Endodermal cell (in vitro differentiated cells): ENCODE data around the gene ETNPPL. TPM values are rescaled to one million over a fixed set of nuclear protein-coding genes. Genes with fewer than 3 reads are reported as not detected.

Experiments
- DNase-seq: peaks from one replicate; pipeline ENCODE4 v3.0.0-alpha.2; 2017
- H3K27ac ChIP-seq: 2 replicates; pipeline ENCODE4 v1.5.1; 2013; ENCODE audit warnings: mild to moderate bottlenecking, low read depth, low read length, moderate library complexity
- H3K27me3 ChIP-seq: 2 replicates; pipeline ENCODE4 v1.6.1; 2013; ENCODE audit warnings: mild to moderate bottlenecking, low read length, moderate library complexity; ENCODE audit not compliant: insufficient read depth, control insufficient read depth, poor library complexity, severe bottlenecking
- H3K36me3 ChIP-seq: 2 replicates; pipeline ENCODE4 v1.7.0; 2013; ENCODE audit warnings: mild to moderate bottlenecking, low read length, moderate library complexity; ENCODE audit not compliant: control insufficient read depth, insufficient read depth
- H3K4me1 ChIP-seq: one replicate; pipeline ENCODE4 v1.7.0; 2013; ENCODE audit warnings: low read length; ENCODE audit not compliant: control insufficient read depth, insufficient read depth
- H3K4me3 ChIP-seq: 2 replicates; pipeline ENCODE4 v1.5.1; 2013; ENCODE audit warnings: mild to moderate bottlenecking, low read length, moderate library complexity
- H3K9ac ChIP-seq: 2 replicates; pipeline ENCODE4 v1.6.1; 2013; ENCODE audit warnings: mild to moderate bottlenecking, low read length, moderate library complexity; ENCODE audit not compliant: poor library complexity, severe bottlenecking; ENCODE audit errors: extremely low read depth
- H3K9me3 ChIP-seq: 2 replicates; pipeline ENCODE4 v1.6.1; 2013; ENCODE audit warnings: mild to moderate bottlenecking, low read length, moderate library complexity; ENCODE audit not compliant: control insufficient read depth
- H3K27ac Mint-ChIP-seq: 2 replicates; pipeline ENCODE4 v1.8.0; 2020; ENCODE audit warnings: mixed read lengths
- H3K27me3 Mint-ChIP-seq: 2 replicates; pipeline ENCODE4 v1.8.0; 2021; ENCODE audit warnings: mild to moderate bottlenecking, mixed read lengths; ENCODE audit not compliant: insufficient read depth
- H3K36me3 Mint-ChIP-seq: 2 replicates; pipeline ENCODE4 v1.8.0; 2020; ENCODE audit warnings: low read depth, mixed read lengths
- H3K4me1 Mint-ChIP-seq: 2 replicates; pipeline ENCODE4 v1.8.0; 2020; ENCODE audit warnings: mixed read lengths
- H3K4me3 Mint-ChIP-seq: 2 replicates; pipeline ENCODE4 v1.8.0; 2020; ENCODE audit warnings: mild to moderate bottlenecking, moderate library complexity, mixed read lengths
- H3K9me3 Mint-ChIP-seq: 2 replicates; pipeline ENCODE4 v1.8.0; 2020; ENCODE audit warnings: mild to moderate bottlenecking, mixed read lengths
- WGBS, 2 experiments: methylation state at CpG; one replicate each; pipeline versions ENCODE4 v1.1.5 to v1.1.7; 2013; ENCODE audit warnings: missing lambda C conversion rate in 2 of 2, mixed read lengths in 1 of 2; ENCODE audit not compliant: insufficient coverage in 1 of 2, insufficient read length in 1 of 2; 5-methylcytosine and 5-hydroxymethylcytosine counted together
- total RNA-seq, 2 donors: library from RNA; stranded (reverse); fragmentation: NEBNext Ultra II Directional in 1 of 2; extraction: Animal tissue kit (Norgen Biotek cat#: 25700) in 1 of 2; gene quantifications; 2 replicates in 1 of 2; 3 replicates in 1 of 2; pipeline ENCODE4 v1.2.1, GENCODE V29; 2021
- TF ChIP-seq, protein P1 (sequence below): fragments of 200-600 bp; sonication (generic); conservative IDR thresholded peaks from 2 replicates; pipeline ENCODE4 v1.5.0; 2021; ENCODE audit warnings: antibody characterized with exemption, mild to moderate bottlenecking

ETNPPL gene
- total RNA-seq, 2 donors from 2014 or later: 9.6 to 13.2 TPM

DNA sequence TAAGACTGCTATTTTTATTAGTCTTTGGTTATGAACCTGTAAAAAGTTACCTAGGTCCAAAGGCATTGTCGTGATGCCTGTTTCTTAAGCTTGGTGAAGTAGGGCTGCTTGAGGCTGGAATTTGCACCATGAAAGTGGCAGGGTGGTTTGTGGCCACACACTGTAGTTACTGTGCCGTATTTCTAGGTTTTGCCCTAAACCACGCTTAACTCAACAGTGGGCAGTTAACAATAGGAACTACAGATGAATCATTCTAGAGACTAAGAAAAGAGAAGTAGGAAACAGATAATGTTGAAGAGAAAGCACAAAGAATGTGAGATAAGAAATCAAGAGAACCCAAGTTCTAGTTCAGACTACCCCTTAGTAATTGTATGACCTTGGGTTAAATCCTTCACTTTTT is 11.5 kb downstream of the ETNPPL start:
- Mint-ChIP-seq H3K27me3 (no peaks in the 10 kb centered on the region), H3K4me3 (no peak overlapping the region)

DNA sequence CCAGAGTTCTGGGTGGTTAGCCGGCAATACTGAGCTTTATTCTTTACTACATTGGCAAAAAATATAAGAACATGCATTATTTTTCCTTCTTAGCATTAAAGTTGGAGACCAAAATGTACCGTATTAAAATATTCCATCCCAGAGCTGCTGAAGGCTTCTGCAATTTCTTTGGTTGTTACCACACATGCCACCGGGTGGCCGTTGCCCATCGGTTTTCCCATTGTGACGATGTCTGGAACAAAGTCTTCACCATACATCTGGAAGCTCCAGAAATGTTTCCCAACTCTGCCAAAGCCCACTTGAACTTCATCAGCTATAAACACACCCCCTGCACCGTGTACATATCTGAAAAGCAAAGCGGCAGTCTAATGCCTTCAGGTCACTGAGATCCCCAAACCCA is 13.7 kb downstream of the ETNPPL start:
- Mint-ChIP-seq H3K27ac (no peak overlapping the region), H3K36me3 (peaks cover 17% of the 10 kb centered on the region), H3K4me3 (no peak overlapping the region), H3K9me3 (peaks cover 2% of the 10 kb centered on the region), H3K4me1 (no peaks in the 10 kb centered on the region), H3K27me3 (no peaks in the 10 kb centered on the region)
- TF ChIP-seq, protein P1, sequence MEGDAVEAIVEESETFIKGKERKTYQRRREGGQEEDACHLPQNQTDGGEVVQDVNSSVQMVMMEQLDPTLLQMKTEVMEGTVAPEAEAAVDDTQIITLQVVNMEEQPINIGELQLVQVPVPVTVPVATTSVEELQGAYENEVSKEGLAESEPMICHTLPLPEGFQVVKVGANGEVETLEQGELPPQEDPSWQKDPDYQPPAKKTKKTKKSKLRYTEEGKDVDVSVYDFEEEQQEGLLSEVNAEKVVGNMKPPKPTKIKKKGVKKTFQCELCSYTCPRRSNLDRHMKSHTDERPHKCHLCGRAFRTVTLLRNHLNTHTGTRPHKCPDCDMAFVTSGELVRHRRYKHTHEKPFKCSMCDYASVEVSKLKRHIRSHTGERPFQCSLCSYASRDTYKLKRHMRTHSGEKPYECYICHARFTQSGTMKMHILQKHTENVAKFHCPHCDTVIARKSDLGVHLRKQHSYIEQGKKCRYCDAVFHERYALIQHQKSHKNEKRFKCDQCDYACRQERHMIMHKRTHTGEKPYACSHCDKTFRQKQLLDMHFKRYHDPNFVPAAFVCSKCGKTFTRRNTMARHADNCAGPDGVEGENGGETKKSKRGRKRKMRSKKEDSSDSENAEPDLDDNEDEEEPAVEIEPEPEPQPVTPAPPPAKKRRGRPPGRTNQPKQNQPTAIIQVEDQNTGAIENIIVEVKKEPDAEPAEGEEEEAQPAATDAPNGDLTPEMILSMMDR: peak; percentile 62
- H3K4me3 ChIP-seq: no peak overlapping the region
- H3K9ac ChIP-seq: no peak overlapping the region
- no peak overlapping the region for H3K27ac ChIP-seq
- no peaks in the 10 kb centered on the region for H3K27me3 ChIP-seq
- peaks cover 9% of the 10 kb centered on the region for H3K9me3 ChIP-seq
- peak; percentile 67 for DNase-seq
- WGBS, 2 experiments: 90 to 93% methylated on average over 7 to 8 of the region's 8 CpGs
- H3K36me3 ChIP-seq: no peaks in the 10 kb centered on the region
- H3K4me1 ChIP-seq: no peaks in the 10 kb centered on the region

More for the DNA sequence above, 11.5 kb downstream of the ETNPPL start:
- no peak for DNase-seq
- Histone ChIP-seq H3K9ac (no peak overlapping the region), H3K27me3 (no peaks in the 10 kb centered on the region), H3K4me3 (no peak overlapping the region), H3K27ac (no peak overlapping the region), H3K9me3 (peaks cover 9% of the 10 kb centered on the region), H3K4me1 (no peaks in the 10 kb centered on the region), H3K36me3 (no peaks in the 10 kb centered on the region)
- no peaks in the 10 kb centered on the region for H3K4me1 Mint-ChIP-seq
- WGBS, 2 experiments: 92 to 97% methylated on average over 3 of the region's 3 CpGs
- TF ChIP-seq, protein P1: no peak
- H3K27ac Mint-ChIP-seq: no peak overlapping the region
- H3K9me3 Mint-ChIP-seq: peaks cover 2% of the 10 kb centered on the region
- H3K36me3 Mint-ChIP-seq: peaks cover 17% of the 10 kb centered on the region

DNA sequence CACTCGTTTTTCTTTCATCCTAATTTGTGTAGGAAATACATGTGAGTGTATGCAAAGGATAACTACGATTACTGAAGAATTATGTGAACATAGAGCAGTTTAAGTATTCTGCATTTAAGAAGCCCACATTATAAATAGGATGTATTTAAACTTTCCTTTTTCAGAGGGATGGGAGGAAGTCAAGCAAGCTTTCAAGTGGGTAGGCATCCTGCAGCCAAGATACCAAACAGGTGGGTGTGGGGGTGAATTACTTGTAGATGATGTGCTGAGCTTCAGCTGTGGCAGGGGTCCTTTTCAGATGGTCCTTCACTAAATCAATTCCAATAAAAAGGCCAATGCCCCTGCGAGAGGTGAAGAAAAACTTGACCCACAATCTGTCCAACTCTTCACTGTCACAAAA is 16.3 kb downstream of the ETNPPL start:
- Histone ChIP-seq H3K27ac (no peak overlapping the region), H3K9me3 (peaks cover 9% of the 10 kb centered on the region), H3K27me3 (no peaks in the 10 kb centered on the region), H3K4me1 (no peaks in the 10 kb centered on the region), H3K36me3 (no peaks in the 10 kb centered on the region), H3K9ac (no peak overlapping the region), H3K4me3 (no peak overlapping the region)
- H3K9me3 Mint-ChIP-seq: peaks cover 2% of the 10 kb centered on the region
- H3K27me3 Mint-ChIP-seq: no peaks in the 10 kb centered on the region
- TF ChIP-seq, protein P1: no peak
- H3K27ac Mint-ChIP-seq: no peak overlapping the region
- H3K4me1 Mint-ChIP-seq: peaks cover 7% of the 10 kb centered on the region
- peaks cover 17% of the 10 kb centered on the region for H3K36me3 Mint-ChIP-seq
- no peak overlapping the region for H3K4me3 Mint-ChIP-seq
- WGBS, 2 experiments: 88% methylated on average over 3 of the region's 3 CpGs; no CpG with 5 or more reads in 1 of the 2 experiments
- no peak for DNase-seq
